WERI-Rb-1 (cell line): Measurements from ENCODE around the gene ATP2B2.
A peak's percentile ranks its signal among the peaks of the same experiment; 100 is the strongest.
"Not testable (repeated sequence)": the region's sequence is repeated elsewhere in the genome, so short reads cannot be mapped to it uniquely, and the experiment has no call there.

ENCODE experiments used
- DNase-seq: peaks from one replicate; pipeline ENCODE4 v3.0.0-alpha.2; 2020
- H3K27ac ChIP-seq: fragments of 250-450 bp; sonication (Bioruptor Pico); 2 replicates; pipeline ENCODE4 v1.5.1; 2020; ENCODE audit warnings: mild to moderate bottlenecking, moderate library complexity
- H3K27me3 ChIP-seq: fragments of 250-450 bp; sonication (Bioruptor Pico); 2 replicates; pipeline ENCODE4 v1.5.1; 2021; ENCODE audit warnings: mild to moderate bottlenecking, low read depth, moderate library complexity; ENCODE audit not compliant: insufficient read depth, severe bottlenecking
- H3K36me3 ChIP-seq: fragments of 250-450 bp; sonication (Bioruptor Pico); 2 replicates; pipeline ENCODE4 v1.5.1; 2020; ENCODE audit warnings: mild to moderate bottlenecking, moderate library complexity
- H3K4me3 ChIP-seq: 2 replicates; pipeline ENCODE4 v1.5.1; 2011; ENCODE audit warnings: low read depth, mild to moderate bottlenecking, control low read depth, low read length
- H3K9me3 ChIP-seq: fragments of 250-450 bp; sonication (Bioruptor Pico); 2 replicates; pipeline ENCODE4 v1.5.1; 2021; ENCODE audit warnings: mild to moderate bottlenecking, moderate library complexity; ENCODE audit not compliant: severe bottlenecking
- CTCF ChIP-seq: IDR thresholded peaks from 2 replicates; pipeline ENCODE4 v1.5.1; 2011; ENCODE audit warnings: low read depth, mild to moderate bottlenecking, control low read depth, inconsistent platforms, low read length

Gene ATP2B2

GRCh38 chr3:10303785-10304184, 201.6 kb downstream of the ATP2B2 start:
- Histone ChIP-seq H3K36me3 (peaks cover 75% of the 10 kb centered on the region), H3K9me3 (no peaks in the 10 kb centered on the region), H3K4me3 (no peak overlapping the region), H3K27me3 (no peaks in the 10 kb centered on the region), H3K27ac (no peak overlapping the region)
- DNase-seq = no peak
- TF ChIP-seq CTCF = no peak

GRCh38 chr3:10303105-10303504, 202.3 kb downstream of the ATP2B2 start:
- Histone ChIP-seq H3K9me3 (no peaks in the 10 kb centered on the region), H3K27ac (no peak overlapping the region), H3K36me3 (peaks cover 72% of the 10 kb centered on the region), H3K4me3 (no peak overlapping the region), H3K27me3 (no peaks in the 10 kb centered on the region)
- no peak for DNase-seq
- no peak for TF ChIP-seq CTCF

DNA sequence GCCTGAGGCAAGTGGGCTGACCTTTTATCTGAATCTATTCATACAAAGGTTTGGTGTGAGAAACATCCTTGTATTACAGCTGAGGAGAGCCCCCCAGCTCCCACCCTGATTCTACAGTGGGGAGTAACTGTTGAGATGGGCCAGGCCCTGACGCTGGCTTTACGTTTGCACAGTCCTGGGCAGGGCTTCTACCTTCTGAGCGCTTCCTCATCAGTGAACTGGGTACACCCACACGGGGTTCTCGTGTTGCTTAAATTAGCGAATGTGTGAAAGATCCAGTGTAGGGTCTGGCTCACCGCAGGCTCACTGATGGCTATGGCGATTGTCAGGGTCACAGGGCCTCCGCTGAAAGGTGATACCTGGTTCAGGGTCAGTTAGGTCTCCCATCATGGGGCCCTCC, 205.3 kb downstream of the ATP2B2 start:
- Histone ChIP-seq H3K9me3 (no peaks in the 10 kb centered on the region), H3K36me3 (peaks cover 60% of the 10 kb centered on the region), H3K27ac (peak overlapping the region; percentile 70), H3K27me3 (no peaks in the 10 kb centered on the region), H3K4me3 (no peak overlapping the region)
- no peak for TF ChIP-seq CTCF
- no peak for DNase-seq

DNA sequence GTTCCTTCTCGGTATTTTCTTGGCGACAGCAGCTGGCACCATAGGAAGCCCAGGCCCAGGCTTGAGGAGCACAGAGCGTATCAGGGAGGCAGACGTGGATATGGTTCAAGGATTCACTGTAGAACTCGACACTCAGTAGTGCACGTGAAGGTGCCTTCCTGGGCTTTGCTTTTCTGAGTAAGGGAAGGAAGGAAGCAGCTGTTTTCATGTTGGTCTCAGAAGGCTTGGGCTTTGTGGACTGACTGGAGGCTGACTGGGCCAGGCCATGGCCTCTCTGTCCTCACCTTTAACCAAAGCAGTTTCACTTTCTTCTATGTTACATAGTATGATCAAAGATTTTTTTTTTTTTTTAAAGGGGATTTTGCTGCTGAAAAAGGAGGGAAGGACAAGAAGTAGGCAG, 205.7 kb downstream of the ATP2B2 start:
- Histone ChIP-seq H3K27ac (peak overlapping the region; percentile 70), H3K36me3 (peaks cover 56% of the 10 kb centered on the region), H3K9me3 (no peaks in the 10 kb centered on the region), H3K4me3 (no peak overlapping the region), H3K27me3 (no peaks in the 10 kb centered on the region)
- no peak for DNase-seq
- no peak for TF ChIP-seq CTCF

DNA sequence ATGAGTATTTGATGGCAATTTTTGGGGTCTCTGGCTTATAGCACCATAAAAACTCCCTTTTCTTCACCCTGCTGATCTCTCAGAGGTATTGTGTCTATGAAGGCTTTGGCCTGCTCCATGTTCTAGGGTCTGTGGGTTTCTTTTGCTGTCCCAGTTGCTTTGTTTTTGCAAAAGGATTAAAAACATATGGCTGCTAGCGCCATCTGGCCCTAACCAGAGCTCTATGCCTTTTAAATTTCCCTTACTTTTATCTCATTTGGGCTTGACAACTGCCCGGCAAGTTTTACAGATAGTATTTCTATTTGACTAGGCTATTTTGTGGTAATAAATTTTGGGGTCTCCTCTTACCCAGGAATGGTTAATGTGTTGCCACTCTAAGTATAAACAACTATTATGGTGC, 206.2 kb downstream of the ATP2B2 start:
- Histone ChIP-seq H3K9me3 (no peaks in the 10 kb centered on the region), H3K27me3 (no peaks in the 10 kb centered on the region), H3K27ac (peak overlapping the region; percentile 70), H3K4me3 (no peak overlapping the region), H3K36me3 (peaks cover 51% of the 10 kb centered on the region)
- 0 out of 2 replicates have a peak, but pooled peaks have one; percentile 15 for TF ChIP-seq CTCF
- DNase-seq = peak; percentile 33

GRCh38 chr3:10298064-10298463, 207.3 kb downstream of the ATP2B2 start:
- H3K27ac ChIP-seq, DNase-seq, H3K27me3 ChIP-seq, H3K4me3 ChIP-seq, H3K9me3 ChIP-seq: not testable (repeated sequence)
- peaks cover 40% of the 10 kb centered on the region for H3K36me3 ChIP-seq
